Activated CD4-positive, alpha-beta T cell treated with anti-CD3 and anti-CD28 coated beads, Interleukin-2, amount 50 U/mL, for 4 hours (primary cell): ENCODE measurements around the gene ZNF620.
"Not testable (repeated sequence)": the region's sequence is repeated elsewhere in the genome, so short reads cannot be mapped to it uniquely, and the experiment has no call there.

ENCODE experiments used
- DNase-seq, 2 experiments: peaks; one replicate each; pipeline ENCODE4 v3.0.0-alpha.2; 2020

ZNF620 gene

DNA sequence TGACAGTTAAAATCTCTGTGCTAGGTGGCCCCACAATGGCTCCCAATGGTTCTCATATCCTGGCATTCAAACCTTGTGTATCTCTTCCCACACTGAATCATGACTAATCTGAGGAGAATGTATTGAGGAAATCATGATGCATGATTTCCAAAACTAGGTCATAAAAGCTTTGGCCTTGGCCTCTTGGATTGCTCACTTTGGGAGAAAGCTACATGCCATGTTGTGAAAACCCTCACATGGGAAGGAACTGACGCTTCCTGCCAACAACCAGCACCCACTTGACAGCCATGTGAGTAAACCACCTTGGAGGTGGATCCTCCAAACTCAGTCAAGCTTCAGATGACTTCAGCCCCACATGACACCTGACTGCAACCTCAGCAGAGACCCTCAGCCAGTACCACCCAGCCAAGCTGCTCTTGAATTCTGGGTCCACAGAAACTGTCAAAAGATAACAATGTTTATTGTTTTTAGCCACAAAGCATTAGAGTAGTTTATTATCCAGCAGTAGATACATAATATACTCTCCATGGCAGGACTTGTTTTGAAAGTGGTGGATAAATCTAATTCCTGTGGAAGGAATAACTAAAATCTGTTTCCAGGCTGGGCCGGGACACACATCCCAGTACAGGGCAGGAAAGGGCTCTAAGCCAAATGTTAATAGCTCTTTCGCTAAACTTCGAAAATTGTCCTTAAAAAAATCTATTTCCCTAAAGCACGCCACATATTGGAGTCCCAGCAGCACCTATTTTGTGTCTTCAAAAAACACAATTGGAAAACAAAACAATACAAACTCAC, 1.0 kb upstream of the ZNF620 start:
- DNase-seq, result no peak

DNA sequence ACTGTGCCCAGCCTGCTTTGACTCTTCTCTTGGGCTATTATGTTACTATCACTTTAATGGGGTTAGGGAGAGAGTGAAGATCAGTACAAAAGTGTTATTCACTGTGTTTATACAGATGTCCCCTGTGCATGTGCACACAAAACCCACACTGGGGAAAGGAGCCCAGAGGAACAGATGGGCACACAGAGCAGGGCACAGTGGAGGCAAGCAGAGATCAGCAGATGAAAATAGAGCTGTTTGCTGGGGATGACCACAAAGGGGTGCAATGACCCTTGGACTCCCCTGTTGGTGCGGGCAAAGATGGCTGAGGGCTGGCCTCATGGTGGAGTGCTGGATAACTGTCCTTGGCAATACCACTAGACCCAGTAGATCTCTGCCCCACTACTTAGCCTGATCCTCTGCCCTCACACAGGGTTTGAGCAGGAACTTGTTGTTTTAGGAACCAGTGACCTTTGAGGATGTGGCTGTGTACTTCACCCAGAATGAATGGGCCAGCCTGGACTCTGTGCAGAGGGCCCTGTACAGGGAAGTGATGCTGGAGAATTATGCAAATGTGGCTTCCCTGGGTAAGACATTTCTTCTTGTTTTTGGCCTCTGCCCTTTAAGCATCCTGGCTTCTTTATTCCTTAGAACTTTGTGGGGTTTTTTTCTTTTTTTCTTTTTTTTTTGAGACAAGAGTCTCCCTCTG, 5.3 kb downstream of the ZNF620 start:
- DNase-seq, result no peak

- DNase-seq, result no peak
These were observed 10.4 kb downstream of the ZNF620 start for GRCh38 chr3:40516201-40516600.

- DNase-seq, result no peak
These were observed 12.2 kb downstream of the ZNF620 start for GRCh38 chr3:40518067-40518466.

GRCh38 chr3:40518848-40519247, 13.0 kb downstream of the ZNF620 start:
- no peak for DNase-seq

DNA sequence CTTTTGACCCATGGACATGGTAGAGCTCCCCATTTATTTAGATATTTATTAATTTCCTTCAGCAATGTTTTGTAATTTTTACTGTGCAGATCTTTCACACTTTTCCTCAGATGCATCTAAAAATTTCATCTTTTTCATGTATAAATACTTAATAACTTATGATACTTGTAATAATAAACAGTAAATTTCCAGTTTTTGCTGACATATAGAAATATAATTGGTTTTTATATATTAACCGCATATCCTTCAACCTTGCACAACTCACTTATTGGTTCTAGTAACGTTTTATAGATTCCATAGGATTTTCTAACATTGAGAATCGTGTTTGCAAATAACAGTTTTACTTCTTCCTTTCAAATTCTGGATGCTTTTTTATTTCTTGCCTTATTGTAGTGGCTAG, 15.4 kb downstream of the ZNF620 start:
- no peak for DNase-seq

DNA sequence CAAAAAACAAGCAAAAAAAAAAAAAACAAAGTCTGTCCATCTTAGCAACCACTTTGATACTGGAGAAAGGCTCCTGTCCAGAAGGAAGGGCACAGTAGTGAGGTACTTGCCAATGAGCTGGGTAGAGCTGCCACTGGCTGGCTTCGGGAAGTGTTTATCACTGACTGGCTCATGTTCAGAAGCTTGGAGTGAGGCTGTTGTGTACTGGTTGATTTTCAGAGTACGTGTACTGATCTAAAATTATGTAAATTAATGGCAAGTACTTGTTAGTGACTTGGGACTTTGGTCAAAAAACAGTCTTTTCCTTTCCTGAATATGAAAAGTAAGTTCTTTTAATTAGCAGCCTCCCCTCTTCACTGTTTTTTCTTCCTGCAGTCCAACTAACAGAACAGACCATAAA, 17.9 kb downstream of the ZNF620 start:
- DNase-seq, result no peak

GRCh38 chr3:40524222-40524567, 18.4 kb downstream of the ZNF620 start:
- no peak for DNase-seq

GRCh38 chr3:40524568-40525285, 18.9 kb downstream of the ZNF620 start, which contains the start of gene ZNF621:
Gene ZNF621, plus strand, starts transcription at chr3:40524960. Its CDS starts 881 bp downstream, at chr3:40525841.
- DNase-seq, result peak; percentile 66 to 67

DNA sequence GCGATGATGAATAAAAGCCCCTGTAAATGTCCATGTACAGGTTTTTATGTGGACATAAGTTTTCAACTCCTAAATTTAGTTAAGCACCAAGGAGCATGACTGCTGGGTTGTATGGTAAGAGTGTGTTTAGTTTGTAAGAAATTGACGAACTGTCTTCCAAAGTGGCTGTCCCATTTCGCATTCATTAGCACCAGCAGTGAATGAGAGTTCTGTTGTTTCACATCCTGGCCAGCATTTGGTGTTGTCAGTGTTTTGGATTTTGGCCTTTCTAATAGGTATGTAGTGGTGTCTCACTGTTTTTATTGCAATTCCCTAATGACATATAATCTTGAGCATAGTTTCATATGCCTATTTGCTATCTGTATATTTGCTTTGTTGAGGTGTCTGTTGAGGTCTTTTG, 22.6 kb downstream of the ZNF620 start:
- DNase-seq, result no peak

- no peak for DNase-seq
These were observed 26.4 kb downstream of the ZNF620 start for GRCh38 chr3:40532252-40532651.

GRCh38 chr3:40534283-40534682, 28.4 kb downstream of the ZNF620 start:
- no peak for DNase-seq

GRCh38 chr3:40546816-40547215, 41.0 kb downstream of the ZNF620 start:
- DNase-seq, result no peak

GRCh38 chr3:40550167-40550566, 44.3 kb downstream of the ZNF620 start:
- no peak for DNase-seq

GRCh38 chr3:40557575-40558161, 51.8 kb downstream of the ZNF620 start:
- no peak for DNase-seq

- DNase-seq, result not testable (repeated sequence)
These were observed 56.6 kb downstream of the ZNF620 start for GRCh38 chr3:40562482-40562881.

DNA sequence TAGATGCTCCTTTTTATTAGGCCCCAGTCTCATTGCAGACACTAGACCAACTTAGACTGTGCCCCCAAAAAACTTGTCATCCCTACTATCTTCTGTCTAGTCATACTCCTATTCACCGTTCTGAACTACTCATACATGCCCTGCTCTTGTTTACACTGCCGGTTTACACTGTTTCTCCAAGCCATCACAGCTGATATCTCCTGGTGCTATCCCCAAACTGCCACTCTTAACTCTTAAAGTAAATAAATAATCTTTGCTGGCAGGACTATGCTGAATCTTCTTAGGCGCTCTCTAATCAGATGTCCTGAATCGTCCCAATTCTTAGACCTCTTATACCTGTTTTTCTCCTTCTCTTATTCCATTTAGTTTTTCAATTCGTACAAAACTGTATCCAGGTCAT, 59.8 kb downstream of the ZNF620 start:
- DNase-seq, result not testable (repeated sequence)

GRCh38 chr3:40566694-40567093, 60.9 kb downstream of the ZNF620 start:
- no peak for DNase-seq
